GM12875 (cell line): ENCODE data around the gene GPR12.
"Not testable (repeated sequence)": the region's sequence is repeated elsewhere in the genome, so short reads cannot be mapped to it uniquely, and the experiment has no call there.

Source experiments
- H3K4me3 ChIP-seq: one replicate; pipeline ENCODE4 v1.5.1; 2011; ENCODE audit warnings: low read depth, low read length, control low read depth
- TF ChIP-seq, protein P1 (sequence below): IDR thresholded peaks from 2 replicates; pipeline ENCODE4 v1.5.1; 2011; ENCODE audit warnings: low read depth, mild to moderate bottlenecking, control low read depth, inconsistent platforms, low read length, moderate library complexity, borderline replicate concordance; ENCODE audit not compliant: insufficient read depth

GPR12 gene

DNA sequence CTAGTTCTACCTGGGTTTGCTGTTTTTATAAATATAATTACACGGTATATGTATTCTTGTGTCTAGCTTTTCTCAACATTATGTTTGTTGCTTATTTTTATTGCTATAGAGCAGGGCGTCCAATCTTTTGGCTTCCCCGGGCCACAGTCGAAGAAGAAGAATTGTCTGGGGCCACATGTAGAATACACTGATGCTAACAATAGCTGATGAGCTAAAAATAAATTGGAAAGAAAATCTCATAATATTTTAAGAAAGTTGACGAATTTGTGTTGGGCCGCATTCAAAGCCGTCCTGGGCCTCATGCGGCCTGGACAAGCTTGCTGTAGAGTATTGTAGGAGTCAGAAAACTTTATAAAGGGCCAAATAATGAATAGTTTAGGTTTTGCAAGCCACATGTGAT is 33.9 kb downstream of the GPR12 start:
- no peak overlapping the region for H3K4me3 ChIP-seq
- TF ChIP-seq, protein P1, sequence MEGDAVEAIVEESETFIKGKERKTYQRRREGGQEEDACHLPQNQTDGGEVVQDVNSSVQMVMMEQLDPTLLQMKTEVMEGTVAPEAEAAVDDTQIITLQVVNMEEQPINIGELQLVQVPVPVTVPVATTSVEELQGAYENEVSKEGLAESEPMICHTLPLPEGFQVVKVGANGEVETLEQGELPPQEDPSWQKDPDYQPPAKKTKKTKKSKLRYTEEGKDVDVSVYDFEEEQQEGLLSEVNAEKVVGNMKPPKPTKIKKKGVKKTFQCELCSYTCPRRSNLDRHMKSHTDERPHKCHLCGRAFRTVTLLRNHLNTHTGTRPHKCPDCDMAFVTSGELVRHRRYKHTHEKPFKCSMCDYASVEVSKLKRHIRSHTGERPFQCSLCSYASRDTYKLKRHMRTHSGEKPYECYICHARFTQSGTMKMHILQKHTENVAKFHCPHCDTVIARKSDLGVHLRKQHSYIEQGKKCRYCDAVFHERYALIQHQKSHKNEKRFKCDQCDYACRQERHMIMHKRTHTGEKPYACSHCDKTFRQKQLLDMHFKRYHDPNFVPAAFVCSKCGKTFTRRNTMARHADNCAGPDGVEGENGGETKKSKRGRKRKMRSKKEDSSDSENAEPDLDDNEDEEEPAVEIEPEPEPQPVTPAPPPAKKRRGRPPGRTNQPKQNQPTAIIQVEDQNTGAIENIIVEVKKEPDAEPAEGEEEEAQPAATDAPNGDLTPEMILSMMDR = no peak

DNA sequence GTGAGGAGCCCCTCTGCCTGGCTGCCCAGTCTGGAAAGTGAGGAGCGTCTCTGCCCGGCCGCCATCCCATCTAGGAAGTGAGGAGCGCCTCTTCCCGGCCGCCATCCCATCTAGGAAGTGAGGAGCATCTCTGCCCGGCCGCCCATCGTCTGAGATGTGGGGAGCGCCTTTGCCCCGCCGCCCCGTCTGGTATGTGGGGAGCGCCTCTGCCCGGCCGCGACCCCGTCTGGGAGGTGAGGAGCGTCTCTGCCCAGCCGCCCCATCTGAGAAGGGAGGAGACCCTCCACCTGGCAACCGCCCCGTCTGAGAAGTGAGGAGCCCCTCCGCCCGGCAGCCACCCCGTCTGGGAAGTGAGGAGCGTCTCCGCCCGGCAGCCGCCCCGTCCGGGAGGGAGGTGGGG is 37.0 kb downstream of the GPR12 start:
- not testable (repeated sequence) for H3K4me3 ChIP-seq

DNA sequence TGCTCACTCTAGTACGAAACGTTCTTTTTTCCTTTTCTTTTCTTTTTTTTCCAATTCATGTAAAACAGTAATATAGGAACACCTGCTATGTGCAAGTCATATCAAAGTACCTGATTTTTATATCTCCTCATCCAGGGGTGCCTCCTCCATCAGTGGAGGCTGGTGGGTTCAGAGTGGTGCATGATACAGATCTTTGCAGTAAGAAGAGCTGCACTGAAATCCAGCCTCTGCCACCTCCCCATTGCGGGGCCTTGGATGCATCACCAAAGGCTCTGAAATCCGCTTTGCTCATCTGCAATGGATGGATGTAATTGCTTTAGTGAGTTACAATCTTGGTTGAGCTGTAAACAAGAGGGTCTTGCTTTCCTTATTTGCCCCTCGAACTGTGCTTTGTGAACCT is 38.3 kb downstream of the GPR12 start:
- TF ChIP-seq, protein P1 = no peak
- H3K4me3 ChIP-seq = no peak overlapping the region

DNA sequence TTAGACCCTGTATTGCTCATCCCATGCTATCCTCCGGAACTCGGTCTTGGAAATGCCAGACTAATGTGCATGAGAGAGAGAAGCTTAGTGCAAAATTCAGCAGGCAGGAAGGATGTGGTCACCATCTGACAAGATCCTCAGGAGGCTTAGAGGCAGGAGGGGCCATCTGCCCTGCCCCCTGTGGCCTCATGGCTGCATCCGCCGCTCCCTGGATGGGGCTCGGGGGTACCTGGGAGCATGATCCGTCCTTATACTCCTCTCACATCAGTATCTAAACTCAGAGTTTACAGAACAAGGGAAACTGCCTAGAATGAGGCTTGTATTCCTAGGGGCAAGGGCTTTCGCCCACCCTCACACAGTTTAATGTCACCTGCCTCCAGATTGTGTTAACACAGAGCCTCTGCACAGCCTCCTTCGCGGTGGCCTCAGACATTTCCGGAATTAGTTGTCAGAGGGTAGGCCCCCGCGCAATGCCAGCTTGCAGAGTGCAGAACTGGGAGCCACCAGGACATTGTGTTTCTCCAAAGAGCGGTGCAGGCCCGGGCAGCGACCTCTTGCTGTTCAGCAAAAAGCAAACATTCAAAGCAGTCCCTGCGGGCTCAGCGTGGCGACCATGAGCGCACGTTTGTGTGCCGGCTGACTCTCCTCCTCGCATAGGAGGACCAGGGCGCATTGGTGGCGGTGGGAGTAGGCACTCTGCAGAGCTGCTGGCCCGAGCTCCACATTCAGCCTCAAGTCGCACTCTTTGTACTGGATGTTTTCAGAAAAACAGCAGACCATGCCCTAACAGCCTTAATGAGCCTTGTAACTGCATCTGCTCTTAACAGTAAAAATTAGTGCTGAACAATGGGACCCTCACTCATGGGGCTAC is 39.1 kb downstream of the GPR12 start:
- TF ChIP-seq, protein P1 = no peak
- H3K4me3 ChIP-seq = no peak overlapping the region

DNA sequence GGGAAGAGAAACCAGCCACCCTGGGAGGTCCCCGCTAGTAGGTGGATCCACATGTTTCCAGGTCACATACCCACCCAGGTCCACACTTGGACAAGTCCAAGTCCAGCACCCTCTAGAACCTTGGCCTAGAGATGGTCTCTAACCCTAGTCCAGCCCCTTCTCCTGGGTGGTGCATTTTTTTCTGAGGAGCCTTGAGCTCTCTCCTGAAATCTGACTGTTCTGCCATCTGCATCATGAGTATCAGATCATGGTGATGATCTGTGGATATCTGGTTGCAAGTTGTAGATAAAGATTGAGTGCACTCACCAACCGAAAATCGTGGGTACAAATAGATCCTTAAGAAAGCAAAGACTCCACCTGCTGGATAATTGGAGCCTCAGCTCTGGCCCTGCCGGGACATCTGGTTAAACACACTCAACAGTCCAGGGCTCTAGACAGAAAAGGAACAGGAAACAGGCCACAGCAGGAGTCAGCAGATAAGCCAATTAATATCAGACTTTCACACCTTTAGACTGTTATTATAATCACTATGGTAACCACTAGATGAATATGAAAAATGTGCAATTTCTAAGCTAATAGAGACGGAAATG is 41.1 kb downstream of the GPR12 start:
- TF ChIP-seq, protein P1 = no peak
- no peak overlapping the region for H3K4me3 ChIP-seq

DNA sequence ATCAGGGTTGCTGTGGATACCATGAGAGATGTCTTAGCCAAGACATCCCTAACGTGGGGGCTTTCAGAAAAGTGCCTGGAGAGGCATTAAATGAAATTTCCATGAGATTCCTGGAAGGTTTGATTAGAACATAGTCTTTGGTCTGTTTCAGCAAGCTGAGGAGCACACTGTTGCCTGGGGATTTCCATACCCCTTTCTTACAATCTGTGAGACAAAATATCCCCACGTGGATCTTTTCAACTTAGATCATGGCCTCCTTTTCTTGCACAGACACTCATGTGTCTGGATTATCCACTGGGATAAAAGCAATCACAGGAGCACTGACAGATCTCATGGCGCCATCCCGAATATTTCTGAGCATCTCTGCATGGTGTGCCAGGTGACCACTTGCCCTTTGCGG is 41.7 kb downstream of the GPR12 start:
- TF ChIP-seq, protein P1 = no peak
- H3K4me3 ChIP-seq = no peak overlapping the region

DNA sequence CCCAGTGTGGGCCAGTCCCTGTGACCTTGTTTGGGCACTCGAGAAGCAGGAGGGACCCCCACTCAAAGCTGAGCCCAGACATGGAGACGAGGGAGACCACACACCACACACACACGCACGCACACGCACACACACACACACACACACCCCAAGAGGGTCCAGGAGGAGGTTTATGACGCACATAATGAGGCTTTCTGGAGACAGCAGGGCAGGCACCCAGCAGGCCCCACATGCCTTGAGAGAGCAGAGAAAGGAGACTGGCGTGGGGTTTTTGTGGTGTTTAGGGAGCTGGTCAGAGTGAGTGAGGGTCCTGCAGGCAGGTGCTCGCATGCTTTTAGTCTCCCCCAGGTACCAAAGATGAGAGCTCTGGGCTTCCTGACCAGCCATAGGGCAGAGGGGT is 42.4 kb downstream of the GPR12 start:
- H3K4me3 ChIP-seq = no peak overlapping the region
- TF ChIP-seq, protein P1 = no peak
